Chondrocyte (in vitro differentiated cells): ENCODE measurements around the gene TRAPPC14. TPM values are rescaled to one million over a fixed set of nuclear protein-coding genes. Genes with fewer than 3 reads are reported as not detected.
"Not testable (repeated sequence)": the region's sequence is repeated elsewhere in the genome, so short reads cannot be mapped to it uniquely, and the experiment has no call there.

Source experiments
- DNase-seq: peaks from one replicate; pipeline ENCODE4 v3.0.0; 2021; ENCODE audit warnings: mixed read lengths, low spot score
- H3K27ac Mint-ChIP-seq: one replicate; pipeline ENCODE4 v1.8.0; 2021; ENCODE audit warnings: mild to moderate bottlenecking, moderate library complexity, mixed read lengths; ENCODE audit not compliant: unreplicated experiment
- H3K27me3 Mint-ChIP-seq: 2 replicates; pipeline ENCODE4 v1.8.0; 2021; ENCODE audit warnings: low read depth, mixed read lengths
- H3K36me3 Mint-ChIP-seq: 2 replicates; pipeline ENCODE4 v1.8.0; 2021; ENCODE audit warnings: low read depth, mixed read lengths
- H3K4me1 Mint-ChIP-seq: 2 replicates; pipeline ENCODE4 v1.8.0; 2021; ENCODE audit warnings: low read depth, mild to moderate bottlenecking, mixed read lengths
- H3K4me3 Mint-ChIP-seq: one replicate; pipeline ENCODE4 v1.8.0; 2021; ENCODE audit warnings: mild to moderate bottlenecking, moderate library complexity, mixed read lengths; ENCODE audit not compliant: unreplicated experiment
- H3K9me3 Mint-ChIP-seq: 2 replicates; pipeline ENCODE4 v1.8.0; 2021; ENCODE audit warnings: low read depth, mixed read lengths
- CTCF ChIP-seq: fragments of 200-600 bp; sonication (generic); IDR thresholded peaks from 2 replicates; pipeline ENCODE4 v1.5.0; 2021; ENCODE audit warnings: antibody characterized with exemption, mild to moderate bottlenecking, moderate library complexity
- total RNA-seq: library from RNA; stranded (reverse); gene quantifications from 3 replicates; pipeline ENCODE4 v1.2.1, GENCODE V29; 2021

TRAPPC14 gene
- total RNA-seq, 1 donor from 2014 or later: 15.4 TPM

GRCh38 chr7:100195222-100195621, 36.7 kb upstream of the TRAPPC14 start:
- Mint-ChIP-seq H3K27me3 (peaks cover 16% of the 10 kb centered on the region), H3K27ac (no peak overlapping the region), H3K4me1 (peaks cover 19% of the 10 kb centered on the region), H3K9me3 (no peaks in the 10 kb centered on the region), H3K4me3 (no peak overlapping the region), H3K36me3 (no peaks in the 10 kb centered on the region)
- no peak for TF ChIP-seq CTCF
- DNase-seq: no peak

GRCh38 chr7:100192969-100193368, 34.4 kb upstream of the TRAPPC14 start:
- Mint-ChIP-seq H3K4me3 (no peak overlapping the region), H3K4me1 (peaks cover 21% of the 10 kb centered on the region), H3K36me3 (no peaks in the 10 kb centered on the region), H3K27me3 (no peaks in the 10 kb centered on the region), H3K27ac (no peak overlapping the region), H3K9me3 (no peaks in the 10 kb centered on the region)
- DNase-seq: no peak
- TF ChIP-seq CTCF: no peak

- peak overlapping the region; percentile 38 for H3K27ac Mint-ChIP-seq
- not testable (repeated sequence) for DNase-seq, H3K36me3 Mint-ChIP-seq, H3K27me3 Mint-ChIP-seq, H3K9me3 Mint-ChIP-seq, H3K4me3 Mint-ChIP-seq
- peaks cover 21% of the 10 kb centered on the region for H3K4me1 Mint-ChIP-seq
Observed at GRCh38 chr7:100192281-100192862, 33.8 kb upstream of the TRAPPC14 start.

- H3K9me3 Mint-ChIP-seq: no peaks in the 10 kb centered on the region
- no peak for TF ChIP-seq CTCF
- peak overlapping the region; percentile 38 for H3K27ac Mint-ChIP-seq
- H3K36me3 Mint-ChIP-seq: no peaks in the 10 kb centered on the region
- no peaks in the 10 kb centered on the region for H3K27me3 Mint-ChIP-seq
- H3K4me3 Mint-ChIP-seq: no peak overlapping the region
- no peak for DNase-seq
- peaks cover 21% of the 10 kb centered on the region for H3K4me1 Mint-ChIP-seq
Observed at GRCh38 chr7:100191775-100192174, 33.3 kb upstream of the TRAPPC14 start.

- no peaks in the 10 kb centered on the region for H3K9me3 Mint-ChIP-seq
- H3K4me1 Mint-ChIP-seq: peaks cover 21% of the 10 kb centered on the region
- H3K36me3 Mint-ChIP-seq: no peaks in the 10 kb centered on the region
- H3K27ac Mint-ChIP-seq: peak overlapping the region; percentile 65
- no peak for DNase-seq
- no peak overlapping the region for H3K4me3 Mint-ChIP-seq
- TF ChIP-seq CTCF: peak; percentile 79
- H3K27me3 Mint-ChIP-seq: no peaks in the 10 kb centered on the region
Observed at GRCh38 chr7:100190048-100190711, 31.7 kb upstream of the TRAPPC14 start.

GRCh38 chr7:100189061-100189460, 30.5 kb upstream of the TRAPPC14 start:
- H3K9me3 Mint-ChIP-seq: no peaks in the 10 kb centered on the region
- H3K4me3 Mint-ChIP-seq: no peak overlapping the region
- no peak overlapping the region for H3K27ac Mint-ChIP-seq
- H3K36me3 Mint-ChIP-seq: no peaks in the 10 kb centered on the region
- no peak for TF ChIP-seq CTCF
- peaks cover 21% of the 10 kb centered on the region for H3K4me1 Mint-ChIP-seq
- H3K27me3 Mint-ChIP-seq: no peaks in the 10 kb centered on the region
- DNase-seq: no peak
